ENCODE results near the gene HPGDS.

Gene HPGDS

GRCh38 chr4:94256144-94256783 lies 86.4 kb downstream of the HPGDS start:
- DNase-seq (ENCODE audit: low spot score), result no peak

- no peak for DNase-seq (ENCODE audit: low spot score)
Measured at GRCh38 chr4:94253036-94253435, 89.6 kb downstream of the HPGDS start.

- DNase-seq (ENCODE audit: low spot score), result no peak
Measured at GRCh38 chr4:94251094-94251493, 91.5 kb downstream of the HPGDS start.
